Loucy (cell line): ENCODE data around the gene SLC4A1.

Source experiments
- H2AFZ ChIP-seq: fragments of 200-600 bp; sonication (generic); 2 replicates; pipeline ENCODE4 v1.6.0; 2016; ENCODE audit warnings: antibody characterized with exemption, mild to moderate bottlenecking, low read length, moderate library complexity
- H3F3A ChIP-seq: fragments of 200-600 bp; 2 replicates; pipeline ENCODE4 v1.6.0; 2016; ENCODE audit warnings: antibody characterized with exemption, low read depth, mild to moderate bottlenecking
- H3K27me3 ChIP-seq: fragments of 200-600 bp; sonication (generic); 2 replicates; pipeline ENCODE4 v1.6.1; 2014; ENCODE audit warnings: low read length, mild to moderate bottlenecking; ENCODE audit not compliant: insufficient read depth, poor library complexity, severe bottlenecking
- H3K36me3 ChIP-seq: fragments of 200-600 bp; sonication (generic); 2 replicates; pipeline ENCODE4 v1.6.1; 2016; ENCODE audit warnings: low read length; ENCODE audit not compliant: insufficient read depth
- H3K4me1 ChIP-seq: fragments of 200-600 bp; sonication (generic); 2 replicates; pipeline ENCODE4 v1.5.1; 2014; ENCODE audit warnings: low read length, mild to moderate bottlenecking; ENCODE audit not compliant: insufficient read depth, poor library complexity, severe bottlenecking
- H3K4me2 ChIP-seq: fragments of 200-600 bp; sonication (generic); 2 replicates; pipeline ENCODE4 v1.6.0; 2014; ENCODE audit warnings: antibody characterized with exemption, low read length, low read depth, mild to moderate bottlenecking; ENCODE audit not compliant: poor library complexity, severe bottlenecking
- H3K4me3 ChIP-seq: fragments of 200-600 bp; sonication (generic); 2 replicates; pipeline ENCODE4 v1.5.1; 2014; ENCODE audit warnings: low read length, mild to moderate bottlenecking, mixed read lengths; ENCODE audit not compliant: poor library complexity, severe bottlenecking
- H3K79me2 ChIP-seq: fragments of 200-600 bp; sonication (generic); 2 replicates; pipeline ENCODE4 v1.6.1; 2014; ENCODE audit warnings: low read length; ENCODE audit not compliant: insufficient read depth
- H3K9ac ChIP-seq: fragments of 200-600 bp; sonication (generic); 2 replicates; pipeline ENCODE4 v1.6.0; 2014; ENCODE audit warnings: mild to moderate bottlenecking, low read depth, low read length, moderate library complexity; ENCODE audit not compliant: poor library complexity, severe bottlenecking
- H3K9me2 ChIP-seq: fragments of 200-600 bp; sonication (generic); replicated peaks from 2 replicates; pipeline ENCODE4 v1.6.1; 2016; ENCODE audit warnings: low read depth, low read length, mixed read lengths
- H3K9me3 ChIP-seq: fragments of 200-600 bp; sonication (generic); 2 replicates; pipeline ENCODE4 v1.6.1; 2014; ENCODE audit warnings: mild to moderate bottlenecking, antibody characterized with exemption, low read length, low read depth; ENCODE audit not compliant: insufficient read depth
- H4K20me1 ChIP-seq: fragments of 200-600 bp; sonication (generic); 2 replicates; pipeline ENCODE4 v1.6.0; 2014; ENCODE audit warnings: antibody characterized with exemption, low read length, mild to moderate bottlenecking; ENCODE audit not compliant: insufficient read depth, poor library complexity, severe bottlenecking
- EZH2phosphoT487 ChIP-seq: fragments of 200-600 bp; IDR thresholded peaks from 2 replicates; pipeline ENCODE4 v1.6.1; 2018; ENCODE audit warnings: antibody characterized with exemption, mild to moderate bottlenecking, moderate library complexity, borderline replicate concordance
- TF ChIP-seq, protein P1 (sequence below): fragments of 200-600 bp; sonication (generic); conservative IDR thresholded peaks from 2 replicates; pipeline ENCODE4 v1.5.1; 2014; ENCODE audit warnings: mild to moderate bottlenecking, antibody characterized with exemption, low read length

Gene SLC4A1

DNA sequence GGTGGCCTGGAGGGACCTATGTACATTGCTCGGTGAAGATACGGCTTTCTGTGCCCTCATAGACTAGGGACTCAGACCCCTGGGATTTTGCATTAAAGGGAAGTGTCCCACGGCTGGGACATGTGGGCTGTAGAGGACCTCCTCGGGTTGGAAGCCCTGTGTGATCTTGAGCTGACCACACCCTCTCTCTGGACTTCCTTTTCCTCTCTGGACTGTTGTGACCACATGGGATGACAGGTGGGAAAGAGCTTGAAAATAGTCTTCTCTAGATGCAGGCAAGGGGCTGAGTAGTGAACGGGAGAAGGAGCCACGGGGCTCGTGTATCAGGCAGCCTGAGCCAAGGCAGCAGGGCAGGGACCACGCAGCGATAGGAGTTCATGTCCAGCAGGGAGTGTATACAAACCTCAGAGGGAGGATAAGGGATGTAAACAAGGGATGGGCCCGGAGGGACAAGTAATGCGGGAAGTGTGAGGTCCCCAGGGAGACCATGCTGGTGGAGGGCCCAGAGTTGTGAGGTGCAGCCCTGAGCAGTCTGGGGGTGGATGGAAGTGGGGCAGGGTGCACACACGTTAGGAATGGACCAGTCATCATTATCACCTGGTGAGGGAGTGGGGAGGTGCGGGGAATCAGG is 4.5 kb upstream of the SLC4A1 start:
- Histone ChIP-seq H4K20me1 (no peaks in the 10 kb centered on the region), H3K4me2 (no peak overlapping the region), H3K27me3 (no peaks in the 10 kb centered on the region), H3F3A (no peaks in the 10 kb centered on the region), H3K79me2 (no peaks in the 10 kb centered on the region), H3K9me2 (no peaks in the 10 kb centered on the region), H3K4me1 (no peaks in the 10 kb centered on the region), H3K9me3 (no peaks in the 10 kb centered on the region), H3K36me3 (no peaks in the 10 kb centered on the region), H3K4me3 (no peak overlapping the region), H3K9ac (no peak overlapping the region), H2AFZ (no peak overlapping the region)
- TF ChIP-seq EZH2phosphoT487: no peak
- TF ChIP-seq, protein P1, sequence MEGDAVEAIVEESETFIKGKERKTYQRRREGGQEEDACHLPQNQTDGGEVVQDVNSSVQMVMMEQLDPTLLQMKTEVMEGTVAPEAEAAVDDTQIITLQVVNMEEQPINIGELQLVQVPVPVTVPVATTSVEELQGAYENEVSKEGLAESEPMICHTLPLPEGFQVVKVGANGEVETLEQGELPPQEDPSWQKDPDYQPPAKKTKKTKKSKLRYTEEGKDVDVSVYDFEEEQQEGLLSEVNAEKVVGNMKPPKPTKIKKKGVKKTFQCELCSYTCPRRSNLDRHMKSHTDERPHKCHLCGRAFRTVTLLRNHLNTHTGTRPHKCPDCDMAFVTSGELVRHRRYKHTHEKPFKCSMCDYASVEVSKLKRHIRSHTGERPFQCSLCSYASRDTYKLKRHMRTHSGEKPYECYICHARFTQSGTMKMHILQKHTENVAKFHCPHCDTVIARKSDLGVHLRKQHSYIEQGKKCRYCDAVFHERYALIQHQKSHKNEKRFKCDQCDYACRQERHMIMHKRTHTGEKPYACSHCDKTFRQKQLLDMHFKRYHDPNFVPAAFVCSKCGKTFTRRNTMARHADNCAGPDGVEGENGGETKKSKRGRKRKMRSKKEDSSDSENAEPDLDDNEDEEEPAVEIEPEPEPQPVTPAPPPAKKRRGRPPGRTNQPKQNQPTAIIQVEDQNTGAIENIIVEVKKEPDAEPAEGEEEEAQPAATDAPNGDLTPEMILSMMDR: no peak

DNA sequence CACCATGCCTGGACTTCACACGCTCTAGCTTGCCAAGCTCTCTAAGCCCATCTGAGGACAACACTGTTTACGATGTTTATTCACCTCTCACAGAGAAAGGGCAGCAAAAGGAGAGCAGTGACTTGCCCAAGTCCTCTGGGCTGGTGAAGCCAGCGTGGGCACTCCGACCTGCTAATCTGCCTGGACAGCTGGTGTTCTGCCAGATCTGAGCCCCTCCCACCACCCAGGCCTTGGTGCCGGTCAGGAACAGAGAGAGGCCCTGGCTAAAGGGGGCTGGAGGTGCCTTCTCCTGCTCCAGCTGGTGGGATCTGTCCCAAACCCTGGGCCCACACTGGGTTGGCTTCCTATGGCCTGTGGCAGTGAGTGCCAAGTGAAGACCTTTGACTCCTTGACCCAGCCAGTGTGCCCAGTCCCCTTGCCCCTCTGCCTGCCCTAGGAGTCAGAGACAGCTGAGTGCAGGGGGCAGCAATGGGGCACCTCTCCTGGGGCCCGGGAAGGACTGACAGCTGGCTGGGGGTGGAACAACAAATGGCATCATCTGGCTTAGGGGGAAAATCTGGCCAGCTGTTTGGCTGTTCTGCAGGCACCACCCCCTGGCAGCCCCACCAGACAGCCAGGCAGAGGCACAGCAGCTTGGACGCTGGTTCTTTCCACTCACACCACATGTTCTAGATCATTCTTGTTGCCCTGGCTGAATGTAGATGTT is 1.8 kb upstream of the SLC4A1 start:
- no peak for TF ChIP-seq EZH2phosphoT487
- TF ChIP-seq, protein P1: no peak
- no peaks in the 10 kb centered on the region for H3K79me2 ChIP-seq
- no peaks in the 10 kb centered on the region for H3K9me3 ChIP-seq
- no peaks in the 10 kb centered on the region for H3K36me3 ChIP-seq
- no peaks in the 10 kb centered on the region for H3K9me2 ChIP-seq
- no peak overlapping the region for H3K4me2 ChIP-seq
- H3K4me1 ChIP-seq: no peaks in the 10 kb centered on the region
- H4K20me1 ChIP-seq: no peaks in the 10 kb centered on the region
- no peaks in the 10 kb centered on the region for H3F3A ChIP-seq
- no peak overlapping the region for H3K4me3 ChIP-seq
- H3K9ac ChIP-seq: no peak overlapping the region
- H2AFZ ChIP-seq: no peak overlapping the region
- H3K27me3 ChIP-seq: no peaks in the 10 kb centered on the region

DNA sequence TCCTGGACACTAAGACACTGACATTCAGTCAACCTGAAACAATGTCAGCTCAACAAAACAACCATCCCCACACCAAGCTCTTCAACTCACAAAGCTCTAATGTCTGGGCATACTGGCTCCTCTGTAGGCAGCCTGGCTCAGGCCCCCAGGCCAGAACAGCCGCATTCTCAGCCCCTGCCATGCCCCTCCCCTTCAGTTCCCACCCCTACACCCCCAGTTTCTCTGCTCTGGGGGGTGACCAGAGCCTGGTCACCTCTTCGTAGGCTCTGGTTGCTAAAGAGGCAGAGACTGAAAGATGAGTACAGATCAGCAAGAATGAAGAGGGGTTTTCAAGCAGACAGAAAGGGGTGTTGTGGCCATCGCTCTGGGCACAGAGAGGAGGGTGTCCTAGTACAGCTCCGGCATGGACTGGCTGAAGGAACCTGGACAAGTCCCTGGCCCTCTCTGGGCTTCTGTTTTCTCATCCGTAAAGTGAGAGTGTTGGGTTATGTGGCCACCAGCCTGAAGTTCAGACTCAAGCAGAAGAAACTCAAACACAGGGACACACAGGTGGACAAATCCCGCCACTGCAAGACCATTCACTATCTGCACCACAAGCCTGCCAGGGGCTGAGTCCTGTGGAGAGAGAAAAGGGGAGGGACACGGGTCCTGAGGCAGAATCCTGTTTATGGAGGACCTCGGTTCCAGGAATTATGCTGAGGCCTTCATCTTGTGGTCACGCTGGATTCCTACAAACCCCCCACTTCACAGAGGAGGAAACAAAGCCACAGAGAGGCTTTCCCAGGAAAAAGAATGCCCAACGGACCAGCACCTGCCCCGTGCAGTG is 987 bp upstream of the SLC4A1 start:
- H3K79me2 ChIP-seq: no peaks in the 10 kb centered on the region
- H3K27me3 ChIP-seq: no peaks in the 10 kb centered on the region
- no peaks in the 10 kb centered on the region for H4K20me1 ChIP-seq
- no peak overlapping the region for H2AFZ ChIP-seq
- H3K9ac ChIP-seq: no peak overlapping the region
- no peaks in the 10 kb centered on the region for H3K9me2 ChIP-seq
- H3K4me3 ChIP-seq: no peak overlapping the region
- TF ChIP-seq EZH2phosphoT487: no peak
- TF ChIP-seq, protein P1: no peak
- H3K36me3 ChIP-seq: no peaks in the 10 kb centered on the region
- no peak overlapping the region for H3K4me2 ChIP-seq
- no peaks in the 10 kb centered on the region for H3K9me3 ChIP-seq
- no peaks in the 10 kb centered on the region for H3F3A ChIP-seq
- no peaks in the 10 kb centered on the region for H3K4me1 ChIP-seq
